HG03565 (cell line): Measurements from ENCODE around the gene RNASET2.

ENCODE experiments used
- ATAC-seq: cut with Tn5 transposase; IDR thresholded peaks from one replicate; pipeline ENCODE4 v1.9.1; 2021; ENCODE audit warnings: mild to moderate bottlenecking, moderate library complexity; ENCODE audit not compliant: unreplicated experiment

RNASET2 gene

GRCh38 chr6:166970776-166971175 lies 14.4 kb upstream of the RNASET2 start:
- ATAC-seq, result no peak

DNA sequence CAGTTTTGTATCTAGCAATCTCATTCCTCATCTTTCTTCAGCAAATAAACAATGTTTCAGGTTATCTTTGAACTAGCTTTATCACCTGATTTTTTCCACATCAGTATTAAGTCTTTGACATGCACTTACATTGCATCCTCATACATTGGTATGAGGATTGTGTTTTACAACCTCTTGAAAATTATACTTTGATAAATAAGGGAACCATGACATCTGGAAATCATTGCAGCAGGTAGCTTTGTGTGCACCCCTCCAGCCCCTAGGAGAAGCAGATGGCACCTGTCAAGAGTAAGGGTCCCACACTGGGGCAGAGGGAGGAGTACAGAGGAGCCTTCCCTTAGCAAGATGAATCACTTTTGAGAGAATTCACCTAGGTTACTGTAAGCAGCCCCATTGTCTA lies 13.7 kb upstream of the RNASET2 start:
- ATAC-seq, result no peak

DNA sequence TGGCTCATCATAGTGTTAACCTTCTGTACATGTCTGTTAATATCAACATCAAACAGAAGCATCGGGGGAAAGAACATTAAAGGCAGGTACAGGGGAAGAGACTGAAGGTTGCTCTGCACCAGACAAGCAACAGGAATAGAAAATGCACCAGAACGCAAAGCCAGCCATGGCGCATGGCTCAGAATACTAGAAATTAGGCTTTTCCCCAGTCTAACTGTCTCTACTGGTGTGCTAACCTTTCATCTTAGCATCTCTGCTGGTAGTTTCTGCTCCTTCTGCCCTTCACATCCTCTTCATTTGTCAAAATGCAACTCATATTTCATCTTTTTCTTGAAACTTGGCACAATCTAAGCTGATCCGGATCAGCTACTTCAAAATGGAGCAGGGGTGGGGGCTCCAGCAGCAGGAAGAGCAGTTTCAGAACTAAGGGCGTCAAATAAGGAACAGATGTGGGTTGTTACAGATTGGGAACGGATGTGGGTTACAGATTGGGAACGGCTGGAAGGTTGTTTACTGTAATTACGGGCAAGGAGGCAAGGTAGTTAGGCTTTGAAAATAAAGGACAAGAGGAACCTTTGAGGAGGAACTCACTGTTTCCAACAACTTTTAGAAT lies 13.1 kb upstream of the RNASET2 start:
- ATAC-seq, result no peak

DNA sequence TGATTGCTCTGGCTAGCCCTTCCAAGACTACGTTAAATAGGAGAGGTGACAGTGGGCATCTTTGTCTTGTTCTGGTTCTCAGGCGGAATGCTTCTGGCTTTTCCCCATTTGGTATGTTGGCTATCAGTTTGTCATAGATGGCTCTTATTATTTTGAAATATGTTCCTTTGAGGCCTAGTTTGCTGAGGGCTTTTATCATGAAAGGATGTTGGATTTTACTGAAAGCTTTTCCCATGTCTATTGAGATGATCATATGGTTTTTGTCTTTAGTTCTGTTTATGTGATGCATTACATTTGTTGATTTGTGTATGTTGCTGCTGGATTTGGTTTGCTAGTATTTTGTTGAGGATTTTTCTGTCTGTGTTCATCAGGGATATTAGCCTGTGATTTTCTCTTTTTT lies 9.9 kb upstream of the RNASET2 start:
- no peak for ATAC-seq

DNA sequence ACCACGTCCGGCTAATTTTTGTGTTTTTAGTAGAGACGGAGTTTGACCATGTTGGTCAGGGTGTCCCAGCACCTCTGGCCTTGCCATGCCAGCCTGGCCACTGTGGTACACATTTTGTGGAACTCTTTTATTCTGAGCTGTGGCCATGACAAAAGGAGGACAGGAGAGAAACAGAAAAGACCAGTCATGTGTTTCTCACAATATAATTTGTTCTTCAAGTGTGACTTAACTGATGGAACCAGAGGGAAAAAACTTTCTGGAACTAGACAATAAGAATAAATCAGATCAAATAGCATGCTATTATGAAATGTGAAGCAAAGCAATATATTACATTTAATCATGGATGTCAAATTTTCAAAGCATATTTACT lies 4.2 kb upstream of the RNASET2 start:
- no peak for ATAC-seq

- no peak for ATAC-seq
These were observed 3.7 kb upstream of the RNASET2 start for GRCh38 chr6:166959911-166960608.

DNA sequence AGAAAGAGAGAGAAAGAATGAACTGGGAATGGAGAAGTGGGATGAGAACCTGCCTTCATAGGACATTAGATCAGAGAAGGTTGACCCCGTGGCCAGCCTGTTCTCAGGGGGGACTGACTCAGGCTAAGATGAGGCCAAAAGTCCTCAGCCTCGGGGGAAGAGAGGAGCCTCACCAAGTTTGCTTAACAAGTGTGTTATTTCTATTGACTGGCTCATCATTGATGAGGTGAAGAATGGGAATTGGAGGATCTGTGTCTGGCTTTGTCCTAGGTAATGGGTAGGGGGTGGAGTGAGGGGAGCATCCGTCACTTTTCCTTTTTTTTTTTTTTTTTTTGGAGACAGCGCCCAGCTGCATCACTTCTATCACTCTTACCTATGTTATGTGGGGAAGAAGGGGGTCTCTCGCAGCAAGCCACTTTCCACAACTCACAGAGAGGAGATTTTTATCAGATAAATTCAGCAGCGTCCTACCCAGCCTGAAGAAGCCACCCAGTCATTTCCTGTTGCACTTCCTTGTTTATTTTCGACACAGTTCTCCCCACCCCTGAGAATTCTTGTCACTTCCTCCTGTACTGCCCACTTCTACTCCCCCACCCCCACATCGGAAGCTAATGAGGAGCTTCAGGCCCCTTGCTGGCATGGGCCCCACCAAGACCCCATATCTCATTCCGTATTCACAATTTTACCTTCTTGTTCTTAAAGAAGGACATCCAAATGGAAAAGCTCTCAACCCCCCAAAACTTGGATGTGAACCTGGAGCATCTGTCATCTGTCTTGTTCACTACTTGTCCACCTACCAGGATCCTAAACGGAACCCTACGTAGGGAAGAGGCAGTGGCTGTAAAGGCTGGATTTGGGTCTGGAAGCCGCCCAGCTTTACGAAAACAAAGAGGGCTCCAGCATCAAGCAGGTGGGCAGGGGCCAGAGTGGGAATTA lies 2.8 kb upstream of the RNASET2 start:
- ATAC-seq, result no peak

DNA sequence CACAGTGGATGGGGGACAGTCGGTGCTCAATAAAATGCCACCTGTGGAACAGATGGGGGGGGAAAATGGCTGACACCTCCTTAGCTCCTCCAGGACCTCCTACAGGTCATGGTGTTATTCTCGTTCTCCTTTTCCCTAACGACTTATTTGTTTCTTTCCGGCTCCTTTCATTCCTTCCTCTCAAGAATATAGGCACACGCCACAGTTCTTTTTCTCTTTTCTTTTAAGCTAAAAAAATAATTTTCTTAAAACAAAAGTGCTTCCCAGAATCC lies 1.4 kb upstream of the RNASET2 start:
- ATAC-seq, result no peak

DNA sequence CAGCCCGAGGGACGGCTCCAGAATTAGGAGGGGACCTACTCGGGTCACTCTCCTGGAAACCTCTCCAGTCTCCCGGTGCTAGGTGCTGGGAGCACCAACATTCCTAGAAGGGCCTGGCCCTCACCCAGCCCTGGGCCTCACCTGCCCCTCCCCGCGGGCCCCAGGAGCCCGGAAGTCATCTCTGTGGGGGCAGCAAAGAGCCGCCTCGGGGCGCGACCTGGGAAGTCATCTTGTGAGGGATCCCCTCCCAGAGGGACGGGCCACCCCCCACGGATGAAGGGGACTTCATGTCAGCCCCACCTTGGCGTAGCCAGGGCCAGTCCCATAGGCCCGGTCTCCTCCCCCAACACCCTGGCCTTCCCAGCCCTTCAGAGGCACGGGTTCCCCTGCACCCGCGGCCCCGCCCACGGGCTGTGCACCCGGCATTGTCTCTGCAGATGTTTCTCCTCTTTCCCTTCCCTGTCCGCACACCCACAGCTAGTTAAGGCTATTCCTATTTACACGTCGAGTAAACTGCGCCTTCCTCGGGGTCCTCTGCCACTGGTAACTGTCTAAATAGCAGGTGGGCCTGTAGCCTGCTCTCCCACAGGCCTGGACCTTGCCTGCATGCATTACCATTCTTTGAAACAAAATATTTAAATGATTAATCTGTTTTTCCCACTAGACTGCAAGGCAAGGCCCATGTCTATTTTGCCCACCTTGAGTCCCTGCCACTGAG lies 896 bp upstream of the RNASET2 start:
- ATAC-seq, result peak; percentile 26

GRCh38 chr6:166955865-166956443 lies 396 bp downstream of the RNASET2 start:
- ATAC-seq, result peak; percentile 1

DNA sequence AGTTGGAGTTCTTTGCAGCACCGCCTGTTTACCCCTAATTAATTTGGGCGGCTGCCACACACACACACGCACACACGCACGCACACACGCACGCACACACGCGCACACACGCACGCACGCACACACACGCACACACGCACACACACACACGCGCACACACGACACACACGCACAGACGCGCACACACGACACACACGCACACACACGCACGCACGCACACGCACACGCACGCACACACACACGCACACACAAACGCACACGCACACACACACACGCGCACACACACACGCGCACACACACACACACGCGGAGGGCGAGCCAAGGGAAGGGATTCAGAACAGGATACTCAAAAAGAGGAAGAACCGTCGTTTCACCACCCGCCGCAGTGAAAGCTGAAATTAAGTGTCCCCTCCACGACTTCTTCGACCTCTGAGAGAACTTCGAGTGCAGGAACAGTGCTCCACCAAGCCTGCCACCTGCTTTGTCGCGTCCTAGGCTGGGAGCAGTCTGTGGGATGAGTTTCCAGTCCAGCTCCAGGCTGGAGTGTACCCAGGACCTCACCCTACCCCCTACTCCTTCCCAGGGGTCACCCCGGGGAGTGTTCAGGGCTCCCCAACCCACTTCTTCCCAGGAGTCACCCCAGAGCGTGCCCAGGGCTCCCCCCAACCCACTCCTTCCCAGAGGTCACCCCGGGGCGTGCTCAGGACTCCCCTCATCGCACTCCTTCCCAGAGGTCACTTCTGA lies 1.1 kb downstream of the RNASET2 start:
- no peak for ATAC-seq

DNA sequence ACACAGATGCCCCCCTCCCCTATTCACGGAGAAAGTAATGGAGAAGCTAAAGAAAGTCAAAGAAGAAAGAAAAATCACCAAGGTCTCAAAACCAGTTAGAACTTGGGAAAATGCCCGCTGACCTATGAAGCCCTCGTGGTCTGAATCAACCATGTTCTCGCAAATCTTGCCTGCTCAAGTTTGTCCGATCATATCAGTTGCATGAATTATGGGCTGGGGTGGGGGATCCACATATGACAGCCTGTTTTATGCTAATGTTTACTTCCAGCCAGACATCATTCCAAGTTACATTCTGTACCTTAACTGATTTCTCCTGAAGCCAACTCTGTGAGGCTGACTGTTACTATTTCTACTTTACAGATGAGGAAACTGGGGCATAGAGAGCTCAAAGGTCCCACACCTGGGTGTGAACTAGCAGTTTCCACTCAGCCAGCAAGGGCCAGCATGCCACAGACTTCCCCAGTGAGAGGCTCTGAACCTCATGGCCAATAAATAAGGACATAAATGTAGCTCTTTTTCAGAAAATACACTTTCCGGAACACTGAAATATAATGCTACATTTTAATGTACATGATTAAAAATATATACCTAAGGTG lies 2.1 kb downstream of the RNASET2 start:
- no peak for ATAC-seq

GRCh38 chr6:166952567-166953486 lies 3.5 kb downstream of the RNASET2 start:
- no peak for ATAC-seq

DNA sequence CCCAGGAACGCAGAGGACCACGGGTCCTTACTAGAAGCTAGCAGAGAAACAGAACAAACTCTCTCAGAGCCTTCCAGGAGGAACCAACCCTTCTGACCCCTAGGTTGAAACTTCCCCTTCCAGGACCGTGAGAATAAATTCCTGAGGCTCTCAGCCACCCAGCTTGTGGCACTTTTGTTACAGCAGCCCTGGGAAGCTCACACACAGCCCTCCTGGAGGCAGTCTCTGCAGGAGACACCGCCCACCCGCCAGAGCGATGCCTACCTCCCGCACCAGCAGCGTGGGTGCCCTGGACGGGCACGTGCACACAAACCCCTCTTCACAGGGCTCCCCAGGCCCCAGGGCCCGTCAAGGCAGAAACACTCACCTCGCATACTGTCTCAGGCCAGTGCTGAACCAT lies 4.2 kb downstream of the RNASET2 start:
- no peak for ATAC-seq

DNA sequence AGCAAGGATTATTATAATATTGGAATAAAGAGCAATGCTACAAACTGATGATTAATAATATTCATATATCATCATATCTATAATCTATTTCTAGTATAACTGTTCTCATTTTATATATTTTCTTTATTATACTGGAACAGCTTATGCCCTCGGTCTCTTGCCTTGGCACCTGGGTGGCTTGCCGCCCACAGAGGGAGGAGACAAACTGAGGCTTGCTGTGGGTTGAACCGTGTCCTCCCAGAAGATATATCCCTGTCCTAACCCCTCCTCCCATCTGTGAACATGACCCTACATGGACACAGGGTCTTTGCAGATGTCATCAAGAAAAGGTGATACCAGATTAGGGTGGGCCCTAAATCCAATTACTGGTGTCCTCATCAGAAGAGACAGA lies 4.7 kb downstream of the RNASET2 start:
- ATAC-seq, result no peak

- peak; percentile 89 for ATAC-seq
These were observed 5.3 kb downstream of the RNASET2 start for GRCh38 chr6:166950892-166951669.

GRCh38 chr6:166950443-166950821 lies 5.9 kb downstream of the RNASET2 start:
- peak; percentile 33 for ATAC-seq
